ENCODE results near the gene ZNF516. TPM values are rescaled to one million over a fixed set of nuclear protein-coding genes. Genes with fewer than 3 reads are reported as not detected.

ZNF516 gene
- total and polyA plus RNA-seq, 4 donors = 2.5 to 12.2 (median 7.6) TPM

DNA sequence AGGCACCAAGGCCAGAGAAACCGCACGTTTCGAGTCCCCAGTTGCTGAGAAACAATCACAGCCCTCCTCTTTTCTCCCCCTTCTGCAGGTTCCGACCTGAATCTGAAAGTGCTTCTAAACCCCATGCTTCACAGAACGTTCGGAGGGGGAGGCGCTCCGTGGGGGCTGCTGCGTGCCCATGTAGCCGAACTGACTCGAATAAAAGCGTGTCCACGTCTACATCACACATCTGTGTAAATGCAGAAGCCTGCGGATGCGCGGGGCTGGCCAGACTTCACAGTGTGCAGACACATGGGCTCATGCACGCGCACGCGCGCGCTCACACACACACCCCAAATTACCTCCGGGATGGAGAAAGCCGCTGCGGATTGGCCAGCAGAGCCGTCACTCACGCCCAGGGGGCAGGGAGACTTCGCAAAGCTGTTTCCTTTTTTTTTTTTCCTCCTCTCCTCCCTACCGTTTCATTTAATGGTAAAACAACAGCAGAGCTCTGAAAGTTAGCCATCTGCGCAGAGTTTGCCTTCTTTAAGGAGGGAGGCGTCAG, 2.3 kb downstream of the ZNF516 start:
- peak; percentile 99 for DNase-seq (ENCODE audit: low spot score)
- Histone ChIP-seq H3K4me3 (ENCODE audit: low read depth in 1 of 3, low read length in 3 of 3) (peak overlapping the region; percentile 67 to 97 (median 79)), H3K9ac (ENCODE audit: low read depth in 1 of 2, low read length in 2 of 2) (peak overlapping the region; percentile 68 to 69), H3K27ac (ENCODE audit: low read depth in 1 of 2, low read length in 2 of 2) (peak overlapping the region; percentile 86 to 93), H3K36me3 (ENCODE audit: control insufficient read depth in 4 of 4, insufficient read depth in 3 of 4, low read depth in 1 of 4, low read length in 3 of 4) (no peaks in the 10 kb centered on the region), H3K27me3 (ENCODE audit: control insufficient read depth in 4 of 4, insufficient read depth in 4 of 4, low read length in 3 of 4) (no peaks in the 10 kb centered on the region), H3K4me1 (ENCODE audit: control insufficient read depth in 4 of 4, insufficient read depth in 4 of 4, low read length in 3 of 4) (peaks cover 0 to 42% (median 27%) of the 10 kb centered on the region in 4 donors), H3K9me3 (ENCODE audit: control insufficient read depth in 4 of 4, low read length in 3 of 4) (no peaks in the 10 kb centered on the region)
- WGBS = under 1% methylated on average over 31 of the region's 31 CpGs
- TF ChIP-seq, protein P1, sequence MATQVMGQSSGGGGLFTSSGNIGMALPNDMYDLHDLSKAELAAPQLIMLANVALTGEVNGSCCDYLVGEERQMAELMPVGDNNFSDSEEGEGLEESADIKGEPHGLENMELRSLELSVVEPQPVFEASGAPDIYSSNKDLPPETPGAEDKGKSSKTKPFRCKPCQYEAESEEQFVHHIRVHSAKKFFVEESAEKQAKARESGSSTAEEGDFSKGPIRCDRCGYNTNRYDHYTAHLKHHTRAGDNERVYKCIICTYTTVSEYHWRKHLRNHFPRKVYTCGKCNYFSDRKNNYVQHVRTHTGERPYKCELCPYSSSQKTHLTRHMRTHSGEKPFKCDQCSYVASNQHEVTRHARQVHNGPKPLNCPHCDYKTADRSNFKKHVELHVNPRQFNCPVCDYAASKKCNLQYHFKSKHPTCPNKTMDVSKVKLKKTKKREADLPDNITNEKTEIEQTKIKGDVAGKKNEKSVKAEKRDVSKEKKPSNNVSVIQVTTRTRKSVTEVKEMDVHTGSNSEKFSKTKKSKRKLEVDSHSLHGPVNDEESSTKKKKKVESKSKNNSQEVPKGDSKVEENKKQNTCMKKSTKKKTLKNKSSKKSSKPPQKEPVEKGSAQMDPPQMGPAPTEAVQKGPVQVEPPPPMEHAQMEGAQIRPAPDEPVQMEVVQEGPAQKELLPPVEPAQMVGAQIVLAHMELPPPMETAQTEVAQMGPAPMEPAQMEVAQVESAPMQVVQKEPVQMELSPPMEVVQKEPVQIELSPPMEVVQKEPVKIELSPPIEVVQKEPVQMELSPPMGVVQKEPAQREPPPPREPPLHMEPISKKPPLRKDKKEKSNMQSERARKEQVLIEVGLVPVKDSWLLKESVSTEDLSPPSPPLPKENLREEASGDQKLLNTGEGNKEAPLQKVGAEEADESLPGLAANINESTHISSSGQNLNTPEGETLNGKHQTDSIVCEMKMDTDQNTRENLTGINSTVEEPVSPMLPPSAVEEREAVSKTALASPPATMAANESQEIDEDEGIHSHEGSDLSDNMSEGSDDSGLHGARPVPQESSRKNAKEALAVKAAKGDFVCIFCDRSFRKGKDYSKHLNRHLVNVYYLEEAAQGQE (IDR thresholded peaks at IDR 0.05) = peak; percentile 23
- TF ChIP-seq, protein P2, sequence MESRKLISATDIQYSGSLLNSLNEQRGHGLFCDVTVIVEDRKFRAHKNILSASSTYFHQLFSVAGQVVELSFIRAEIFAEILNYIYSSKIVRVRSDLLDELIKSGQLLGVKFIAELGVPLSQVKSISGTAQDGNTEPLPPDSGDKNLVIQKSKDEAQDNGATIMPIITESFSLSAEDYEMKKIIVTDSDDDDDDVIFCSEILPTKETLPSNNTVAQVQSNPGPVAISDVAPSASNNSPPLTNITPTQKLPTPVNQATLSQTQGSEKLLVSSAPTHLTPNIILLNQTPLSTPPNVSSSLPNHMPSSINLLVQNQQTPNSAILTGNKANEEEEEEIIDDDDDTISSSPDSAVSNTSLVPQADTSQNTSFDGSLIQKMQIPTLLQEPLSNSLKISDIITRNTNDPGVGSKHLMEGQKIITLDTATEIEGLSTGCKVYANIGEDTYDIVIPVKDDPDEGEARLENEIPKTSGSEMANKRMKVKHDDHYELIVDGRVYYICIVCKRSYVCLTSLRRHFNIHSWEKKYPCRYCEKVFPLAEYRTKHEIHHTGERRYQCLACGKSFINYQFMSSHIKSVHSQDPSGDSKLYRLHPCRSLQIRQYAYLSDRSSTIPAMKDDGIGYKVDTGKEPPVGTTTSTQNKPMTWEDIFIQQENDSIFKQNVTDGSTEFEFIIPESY (IDR thresholded peaks at IDR 0.05) = peak; percentile 32
- TF ChIP-seq RXRA (IDR thresholded peaks at IDR 0.05) (peak in 1 of 2 donors; percentile 31), GABPA (IDR thresholded peaks at IDR 0.05 in 1 of 2, conservative IDR thresholded peaks at IDR 0.05 in 1 of 2) (peak; percentile 36 to 61), YY1 (IDR thresholded peaks at IDR 0.05) (peak; percentile 17), TAF1 (conservative IDR thresholded peaks at IDR 0.05) (no peak), FOXA2 (IDR thresholded peaks at IDR 0.05) (no peak), SP1 (IDR thresholded peaks at IDR 0.05) (peak; percentile 65), MAX (IDR thresholded peaks at IDR 0.05) (peak; percentile 83), HNF4A (conservative IDR thresholded peaks at IDR 0.05) (no peak), HNF4G (IDR thresholded peaks at IDR 0.05) (peak; percentile 26)

- DNase-seq (ENCODE audit: low spot score) = peak; percentile 48
- peak overlapping the region; percentile 86 to 93 for H3K27ac ChIP-seq (ENCODE audit: low read depth in 1 of 2, low read length in 2 of 2)
- H3K9me3 ChIP-seq (ENCODE audit: control insufficient read depth in 4 of 4, low read length in 3 of 4) = no peaks in the 10 kb centered on the region
- TF ChIP-seq YY1 (IDR thresholded peaks at IDR 0.05) (no peak), HNF4A (conservative IDR thresholded peaks at IDR 0.05) (no peak), MAX (IDR thresholded peaks at IDR 0.05) (no peak), ATF3 (IDR thresholded peaks at IDR 0.05) (no peak), JUND (IDR thresholded peaks at IDR 0.05) (no peak), HNF4G (IDR thresholded peaks at IDR 0.05) (no peak), TAF1 (conservative IDR thresholded peaks at IDR 0.05) (no peak)
- TF ChIP-seq, protein P1 (IDR thresholded peaks at IDR 0.05) = no peak
- H3K36me3 ChIP-seq (ENCODE audit: control insufficient read depth in 4 of 4, insufficient read depth in 3 of 4, low read depth in 1 of 4, low read length in 3 of 4) = no peaks in the 10 kb centered on the region
- H3K27me3 ChIP-seq (ENCODE audit: control insufficient read depth in 4 of 4, insufficient read depth in 4 of 4, low read length in 3 of 4) = no peaks in the 10 kb centered on the region
- WGBS = under 1% methylated on average over 70 of the region's 70 CpGs
- H3K4me3 ChIP-seq (ENCODE audit: low read depth in 1 of 3, low read length in 3 of 3) = peak overlapping the region; percentile 67 to 97 (median 79)
- peaks cover 0 to 44% (median 27%) of the 10 kb centered on the region in 4 donors for H3K4me1 ChIP-seq (ENCODE audit: control insufficient read depth in 4 of 4, insufficient read depth in 4 of 4, low read length in 3 of 4)
- H3K9ac ChIP-seq (ENCODE audit: low read depth in 1 of 2, low read length in 2 of 2) = peak overlapping the region; percentile 65 to 68
Observed at GRCh38 chr18:76491776-76492668, 3.0 kb downstream of the ZNF516 start.

Data from liver (tissue), 9 donors.